T-helper 1 cell treated with Interleukin-12 subunit alpha and Interleukin-12 subunit beta and Interleukin-4 antibody, amounts not matched to agents 30 ng/mL and 1 ng/mL, for 36 hours (primary cell): ENCODE measurements around the gene CX3CL1. TPM values are rescaled to one million over a fixed set of nuclear protein-coding genes. Genes with fewer than 3 reads are reported as not detected.
"Not testable (repeated sequence)": the region's sequence is repeated elsewhere in the genome, so short reads cannot be mapped to it uniquely, and the experiment has no call there.

Source experiments
- intact Hi-C: fragments of 100-400 bp; cut with micrococcal nuclease; formaldehyde crosslinking; loops from one replicate; pipeline ENCODE4 v1.15.1; 2024
- total RNA-seq: library from RNA; stranded (reverse); gene quantifications from 2 replicates; pipeline ENCODE4 v1.2.3, GENCODE V29; 2022

Gene CX3CL1
- total RNA-seq, 1 donor from 2014 or later = not detected

DNA sequence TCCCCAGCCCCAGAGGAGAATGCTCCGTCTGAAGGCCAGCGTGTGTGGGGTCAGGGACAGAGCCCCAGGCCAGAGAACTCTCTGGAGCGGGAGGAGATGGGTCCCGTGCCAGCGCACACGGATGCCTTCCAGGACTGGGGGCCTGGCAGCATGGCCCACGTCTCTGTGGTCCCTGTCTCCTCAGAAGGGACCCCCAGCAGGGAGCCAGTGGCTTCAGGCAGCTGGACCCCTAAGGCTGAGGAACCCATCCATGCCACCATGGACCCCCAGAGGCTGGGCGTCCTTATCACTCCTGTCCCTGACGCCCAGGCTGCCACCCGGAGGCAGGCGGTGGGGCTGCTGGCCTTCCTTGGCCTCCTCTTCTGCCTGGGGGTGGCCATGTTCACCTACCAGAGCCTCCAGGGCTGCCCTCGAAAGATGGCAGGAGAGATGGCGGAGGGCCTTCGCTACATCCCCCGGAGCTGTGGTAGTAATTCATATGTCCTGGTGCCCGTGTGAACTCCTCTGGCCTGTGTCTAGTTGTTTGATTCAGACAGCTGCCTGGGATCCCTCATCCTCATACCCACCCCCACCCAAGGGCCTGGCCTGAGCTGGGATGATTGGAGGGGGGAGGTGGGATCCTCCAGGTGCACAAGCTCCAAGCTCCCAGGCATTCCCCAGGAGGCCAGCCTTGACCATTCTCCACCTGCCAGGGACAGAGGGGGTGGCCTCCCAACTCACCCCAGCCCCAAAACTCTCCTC, 10.4 kb downstream of the CX3CL1 start:
- intact Hi-C loops = no loop called here

DNA sequence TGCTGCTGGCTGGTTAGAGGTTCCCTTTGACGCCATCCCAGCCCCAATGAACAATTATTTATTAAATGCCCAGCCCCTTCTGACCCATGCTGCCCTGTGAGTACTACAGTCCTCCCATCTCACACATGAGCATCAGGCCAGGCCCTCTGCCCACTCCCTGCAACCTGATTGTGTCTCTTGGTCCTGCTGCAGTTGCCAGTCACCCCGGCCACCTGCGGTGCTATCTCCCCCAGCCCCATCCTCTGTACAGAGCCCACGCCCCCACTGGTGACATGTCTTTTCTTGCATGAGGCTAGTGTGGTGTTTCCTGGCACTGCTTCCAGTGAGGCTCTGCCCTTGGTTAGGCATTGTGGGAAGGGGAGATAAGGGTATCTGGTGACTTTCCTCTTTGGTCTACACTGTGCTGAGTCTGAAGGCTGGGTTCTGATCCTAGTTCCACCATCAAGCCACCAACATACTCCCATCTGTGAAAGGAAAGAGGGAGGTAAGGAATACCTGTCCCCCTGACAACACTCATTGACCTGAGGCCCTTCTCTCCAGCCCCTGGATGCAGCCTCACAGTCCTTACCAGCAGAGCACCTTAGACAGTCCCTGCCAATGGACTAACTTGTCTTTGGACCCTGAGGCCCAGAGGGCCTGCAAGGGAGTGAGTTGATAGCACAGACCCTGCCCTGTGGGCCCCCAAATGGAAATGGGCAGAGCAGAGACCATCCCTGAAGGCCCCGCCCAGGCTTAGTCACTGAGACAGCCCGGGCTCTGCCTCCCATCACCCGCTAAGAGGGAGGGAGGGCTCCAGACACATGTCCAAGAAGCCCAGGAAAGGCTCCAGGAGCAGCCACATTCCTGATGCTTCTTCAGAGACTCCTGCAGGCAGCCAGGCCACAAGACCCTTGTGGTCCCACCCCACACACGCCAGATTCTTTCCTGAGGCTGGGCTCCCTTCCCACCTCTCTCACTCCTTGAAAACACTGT, 11.3 kb downstream of the CX3CL1 start:
- intact Hi-C loops = no loop called here

DNA sequence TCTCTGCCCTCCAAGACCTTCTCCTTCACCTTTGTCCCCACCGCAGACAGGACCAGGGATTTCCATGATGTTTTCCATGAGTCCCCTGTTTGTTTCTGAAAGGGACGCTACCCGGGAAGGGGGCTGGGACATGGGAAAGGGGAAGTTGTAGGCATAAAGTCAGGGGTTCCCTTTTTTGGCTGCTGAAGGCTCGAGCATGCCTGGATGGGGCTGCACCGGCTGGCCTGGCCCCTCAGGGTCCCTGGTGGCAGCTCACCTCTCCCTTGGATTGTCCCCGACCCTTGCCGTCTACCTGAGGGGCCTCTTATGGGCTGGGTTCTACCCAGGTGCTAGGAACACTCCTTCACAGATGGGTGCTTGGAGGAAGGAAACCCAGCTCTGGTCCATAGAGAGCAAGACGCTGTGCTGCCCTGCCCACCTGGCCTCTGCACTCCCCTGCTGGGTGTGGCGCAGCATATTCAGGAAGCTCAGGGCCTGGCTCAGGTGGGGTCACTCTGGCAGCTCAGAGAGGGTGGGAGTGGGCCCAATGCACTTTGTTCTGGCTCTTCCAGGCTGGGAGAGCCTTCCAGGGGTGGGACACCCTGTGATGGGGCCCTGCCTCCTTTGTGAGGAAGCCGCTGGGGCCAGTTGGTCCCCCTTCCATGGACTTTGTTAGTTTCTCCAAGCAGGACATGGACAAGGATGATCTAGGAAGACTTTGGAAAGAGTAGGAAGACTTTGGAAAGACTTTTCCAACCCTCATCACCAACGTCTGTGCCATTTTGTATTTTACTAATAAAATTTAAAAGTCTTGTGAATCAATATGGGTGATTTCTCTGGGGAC, 12.2 kb downstream of the CX3CL1 start:
- intact Hi-C loops = no loop called here

DNA sequence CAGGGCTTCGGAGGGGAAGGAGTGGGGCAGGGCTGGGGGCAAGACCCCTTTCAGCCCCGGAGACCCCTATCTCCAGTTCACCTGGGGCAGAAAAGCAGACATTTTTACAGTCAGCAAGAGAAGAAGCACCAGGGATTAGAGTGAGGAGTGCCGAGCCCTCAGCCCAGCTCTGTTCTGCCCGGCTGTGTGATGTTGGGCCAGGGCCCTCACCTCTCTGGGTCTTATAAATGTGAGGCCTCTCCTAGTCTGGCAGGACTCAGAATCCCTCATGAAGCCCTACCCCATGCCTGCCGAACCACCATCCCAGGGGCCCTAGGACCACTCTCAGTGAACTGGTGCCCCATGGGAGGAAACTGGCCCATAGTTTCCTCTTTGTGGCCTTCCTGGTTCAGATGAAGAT, 12.8 kb downstream of the CX3CL1 start:
- intact Hi-C loops = no loop called here

DNA sequence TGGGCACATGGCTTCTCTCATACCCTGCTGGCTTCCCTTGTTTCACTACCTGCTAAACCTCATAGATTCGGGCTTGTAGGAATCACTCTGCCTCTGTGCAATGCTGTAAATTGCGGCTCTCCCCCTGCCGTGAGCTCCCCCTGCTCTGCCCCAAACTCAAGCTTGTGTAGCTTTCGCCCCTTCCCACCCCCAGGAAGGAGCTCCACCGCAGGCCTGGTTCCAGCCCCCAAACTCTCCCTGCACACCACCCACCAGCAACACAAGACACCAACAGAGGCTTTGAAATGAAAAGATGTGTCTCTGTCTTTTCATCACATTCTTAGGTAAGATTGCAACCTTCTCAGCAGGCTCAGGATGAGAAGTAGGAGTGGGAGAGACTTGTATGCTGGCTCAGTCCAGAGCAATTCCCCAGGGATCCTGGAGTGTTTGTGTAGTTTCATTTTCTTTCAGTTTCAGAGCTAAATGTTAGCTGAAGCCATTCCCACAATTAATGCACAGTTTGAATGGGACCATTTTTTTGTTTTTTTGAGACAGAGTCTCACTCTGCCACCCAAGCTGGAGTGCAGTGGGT, 14.2 kb downstream of the CX3CL1 start:
- intact Hi-C loops = no loop called here

DNA sequence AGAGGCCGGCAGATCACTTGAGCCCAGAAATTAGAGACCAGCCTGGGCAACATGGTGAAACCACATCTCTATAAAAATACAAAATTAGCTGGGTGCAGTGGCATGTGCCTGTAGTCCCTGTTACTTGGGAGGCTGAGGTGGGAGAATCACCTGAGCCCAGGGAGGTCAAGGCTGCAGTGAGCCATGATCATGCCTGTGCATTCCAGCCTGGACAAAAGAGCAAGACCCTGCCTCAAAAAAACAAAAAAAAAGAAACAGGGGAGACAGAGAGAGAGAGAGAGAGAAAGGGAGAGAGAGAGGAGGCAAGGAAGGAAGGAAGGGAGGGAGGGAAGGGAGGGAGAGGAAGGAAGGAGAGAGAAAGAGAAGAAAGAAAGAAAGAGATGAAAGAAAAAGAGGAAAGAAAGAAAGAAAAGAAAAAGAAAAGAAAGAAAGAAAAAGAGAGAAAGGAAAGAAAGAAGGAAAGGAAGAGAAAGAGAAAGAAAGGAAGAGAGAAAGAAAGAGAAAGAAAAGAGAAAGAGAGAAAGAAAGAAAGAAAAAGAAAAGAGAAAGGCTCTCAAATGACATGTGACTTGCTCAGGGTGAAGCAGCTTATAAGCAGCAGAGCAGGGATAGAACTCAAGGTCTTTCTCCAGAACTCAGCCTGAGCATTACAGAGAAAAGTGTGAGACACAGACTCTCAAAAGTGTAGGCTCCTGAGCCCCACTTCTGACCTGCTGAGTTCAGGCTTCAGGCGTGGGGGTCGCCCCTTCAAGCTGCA, 15.5 kb downstream of the CX3CL1 start:
- intact Hi-C loops = no loop called here

DNA sequence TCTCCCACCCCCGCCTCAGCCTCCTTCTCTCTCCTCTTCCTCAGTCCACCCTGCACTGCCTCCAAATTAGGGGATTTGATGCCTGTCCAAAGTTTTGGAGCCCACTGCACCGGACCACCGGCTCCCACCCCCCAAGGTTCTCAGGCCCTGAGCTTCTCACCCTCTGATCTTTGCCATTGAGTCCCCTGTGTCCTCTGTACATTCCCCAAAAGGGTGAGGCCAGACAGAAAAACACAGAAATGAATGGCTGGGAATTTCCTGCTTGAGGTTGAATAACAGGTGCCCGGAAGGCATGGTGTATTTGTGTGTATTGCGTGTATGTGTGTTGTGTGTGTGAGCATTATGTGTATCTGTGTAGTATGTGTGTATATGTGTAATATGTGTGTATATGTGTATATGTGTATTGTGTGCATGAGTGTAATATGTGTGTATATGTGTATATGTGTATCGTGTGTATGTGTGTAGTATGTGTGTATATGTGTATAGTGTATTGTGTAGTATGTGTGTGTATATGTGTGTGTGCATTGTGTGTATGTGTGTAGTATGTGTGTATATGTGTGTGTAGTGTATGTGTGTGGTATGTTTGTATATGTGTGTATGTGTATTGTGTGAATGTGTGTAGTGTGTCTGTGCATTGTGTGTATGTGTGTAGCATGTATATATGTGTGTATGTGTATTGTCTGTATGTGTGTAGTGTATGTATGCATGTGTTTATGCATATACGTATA, 16.2 kb downstream of the CX3CL1 start:
- intact Hi-C loops = no loop called here

DNA sequence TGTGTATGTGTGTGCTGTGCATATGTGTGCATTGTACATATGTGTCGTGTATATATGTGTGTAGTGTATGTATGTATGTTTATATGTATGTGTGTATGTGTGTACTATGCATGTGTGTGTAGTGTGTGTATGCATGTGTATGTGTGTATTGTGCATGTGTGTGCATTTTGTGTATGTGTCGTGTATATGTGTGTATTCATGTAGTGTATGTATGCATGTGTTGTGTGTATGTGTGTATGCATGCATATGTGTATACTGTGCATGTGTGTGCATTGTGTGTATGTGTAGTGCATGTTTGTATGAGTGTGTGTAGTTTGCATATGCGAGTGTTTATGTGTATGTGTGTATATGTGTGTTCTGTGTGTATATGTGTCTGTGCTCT, 16.8 kb downstream of the CX3CL1 start:
- intact Hi-C loops = no loop called here

DNA sequence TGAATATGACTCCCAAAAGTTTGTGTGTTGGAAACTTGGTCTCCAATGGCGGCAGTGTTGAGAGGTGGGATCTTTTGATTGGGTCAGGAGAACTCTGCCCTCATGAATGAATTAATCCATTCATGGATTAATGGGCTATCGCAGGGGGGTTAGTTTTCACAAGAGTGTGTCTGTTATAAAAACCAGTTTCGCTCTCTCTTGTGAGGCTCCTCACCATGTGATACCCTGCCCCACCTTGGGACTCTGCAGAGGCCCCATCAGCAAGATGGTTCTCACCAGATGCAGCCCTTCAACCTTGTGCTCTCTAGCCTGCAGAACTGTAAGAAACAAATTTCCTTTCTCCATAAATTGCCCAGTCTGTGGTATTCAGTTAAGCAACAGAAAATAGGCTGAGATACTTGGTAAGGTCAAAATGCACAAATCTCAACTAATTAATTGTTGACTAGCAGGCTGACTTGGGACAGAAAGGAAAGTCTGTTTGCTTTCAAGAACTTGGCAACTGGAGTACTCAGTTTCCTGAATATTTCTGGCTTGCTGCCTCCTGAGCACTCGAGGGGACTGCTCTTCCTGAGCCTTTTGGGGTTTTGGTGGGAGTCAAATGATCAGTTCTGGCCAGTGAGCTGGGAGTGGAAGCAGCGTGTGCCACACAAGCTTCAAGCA, 18.5 kb downstream of the CX3CL1 start:
- intact Hi-C loops = no loop called here

DNA sequence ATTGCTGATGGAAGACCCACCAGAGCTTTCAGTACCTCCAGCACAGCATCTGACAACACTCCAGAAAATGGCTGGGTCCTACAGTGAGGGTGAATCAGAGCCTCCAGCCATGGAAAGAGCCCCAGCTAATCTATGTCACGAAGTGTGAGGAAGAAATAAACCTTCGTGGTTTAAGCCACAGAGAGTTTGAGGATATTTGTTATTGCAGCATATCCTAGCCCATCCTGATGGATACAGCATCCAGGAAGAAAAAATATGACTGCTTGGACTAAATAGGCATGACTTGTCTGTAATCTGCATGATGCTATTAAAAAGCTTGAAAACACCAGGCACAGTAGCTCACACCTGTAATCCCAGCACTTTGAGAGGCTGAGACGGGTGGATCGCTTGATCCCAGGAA, 19.0 kb downstream of the CX3CL1 start:
- intact Hi-C loops = no loop called here

DNA sequence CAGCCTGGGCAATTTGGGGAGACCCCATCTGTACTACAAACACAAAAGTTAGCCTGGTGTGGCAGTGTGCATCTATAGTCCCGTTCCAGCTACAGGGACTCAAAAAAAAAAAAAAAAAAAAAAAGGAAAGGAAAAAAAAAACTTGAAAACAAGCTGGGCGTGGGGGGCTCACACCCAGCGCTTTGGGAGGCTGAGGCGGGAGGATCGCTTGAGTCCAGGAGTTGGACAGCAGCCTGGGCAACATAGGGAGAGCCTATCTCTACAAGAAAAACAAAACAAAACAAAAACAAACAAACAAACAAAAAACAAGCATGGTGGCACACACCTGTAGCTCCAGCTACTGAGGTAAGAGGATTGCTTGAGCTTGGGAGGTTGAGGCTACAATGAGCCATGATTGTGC, 19.4 kb downstream of the CX3CL1 start:
- intact Hi-C loops = no loop called here

DNA sequence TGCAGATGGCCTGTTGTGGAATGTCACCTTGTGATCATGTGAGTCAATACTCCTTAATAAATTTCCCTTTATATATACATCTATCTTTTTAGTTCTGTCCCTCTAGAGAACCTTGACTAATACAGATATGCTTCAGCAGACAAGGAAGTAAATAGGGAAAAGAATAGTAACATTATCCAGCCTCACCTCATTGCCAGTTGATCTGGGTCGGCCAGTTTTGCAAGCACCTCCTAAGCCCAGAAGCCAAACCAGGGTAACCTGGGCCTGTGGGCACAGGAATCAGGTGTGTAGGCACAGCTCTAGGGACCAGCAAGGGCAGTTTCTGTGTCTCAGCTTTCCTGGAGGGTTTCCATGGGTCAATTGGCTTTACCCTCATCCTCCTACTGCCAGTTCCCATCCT, 20.4 kb downstream of the CX3CL1 start:
- intact Hi-C loops = no loop called here

DNA sequence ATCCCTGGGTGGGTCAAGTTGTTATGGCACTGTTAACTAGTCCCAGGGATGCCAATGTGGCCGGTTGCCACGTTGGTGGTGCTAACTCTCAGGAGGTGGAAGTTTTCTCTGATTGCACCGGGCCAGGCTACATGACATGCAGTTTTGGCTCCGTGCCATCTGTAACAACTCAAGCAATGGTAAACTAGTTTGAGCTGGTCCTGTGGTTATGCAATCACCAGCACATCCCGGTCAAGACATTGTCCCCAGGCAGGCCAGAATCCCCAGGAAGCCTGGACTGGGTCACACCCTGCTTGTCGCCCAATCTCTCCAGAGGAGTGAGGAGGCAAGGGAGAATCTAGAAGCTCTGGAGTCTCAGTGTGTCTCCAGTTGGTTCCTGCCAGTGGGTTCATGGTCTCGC, 22.2 kb downstream of the CX3CL1 start:
- intact Hi-C loops = no loop called here

DNA sequence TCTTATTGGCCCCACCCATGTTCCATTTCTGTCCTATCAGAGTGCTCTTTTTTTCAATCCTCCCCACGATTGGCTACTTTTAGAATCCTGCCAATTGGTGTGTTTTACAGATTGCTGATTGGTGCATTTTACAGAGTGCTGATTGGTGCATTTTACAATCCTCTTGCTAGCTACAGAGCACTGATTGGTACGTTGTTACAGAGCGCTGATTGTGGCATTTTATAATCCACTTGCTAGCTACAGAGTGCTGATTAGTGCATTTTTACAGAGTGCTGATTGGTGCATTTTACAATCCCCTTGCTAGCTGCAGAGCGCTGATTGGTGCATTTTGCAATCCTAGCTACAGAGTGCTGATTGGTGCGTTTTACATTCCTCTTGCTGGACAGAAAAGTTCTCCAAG, 22.7 kb downstream of the CX3CL1 start:
- intact Hi-C loops = no loop called here

DNA sequence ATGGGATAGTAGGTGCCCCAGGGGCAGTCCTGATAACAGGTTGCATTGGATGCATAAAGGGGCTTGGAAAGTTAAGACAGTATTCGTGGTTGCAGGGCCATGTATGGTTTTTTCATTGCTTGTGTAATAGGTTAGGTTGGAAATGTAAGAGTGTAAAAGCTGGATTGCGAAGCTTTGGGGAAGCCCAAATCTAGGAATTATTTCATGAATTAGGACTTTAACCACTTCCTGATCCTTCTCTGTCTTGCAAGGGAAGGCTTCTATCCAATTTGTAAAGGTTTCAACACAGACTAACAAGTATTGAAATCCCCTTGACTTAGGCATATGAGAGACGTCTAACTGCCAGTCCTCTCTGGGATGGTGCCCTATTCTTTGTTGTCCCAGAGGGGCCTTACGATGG, 24.5 kb downstream of the CX3CL1 start:
- intact Hi-C loops = no loop called here

DNA sequence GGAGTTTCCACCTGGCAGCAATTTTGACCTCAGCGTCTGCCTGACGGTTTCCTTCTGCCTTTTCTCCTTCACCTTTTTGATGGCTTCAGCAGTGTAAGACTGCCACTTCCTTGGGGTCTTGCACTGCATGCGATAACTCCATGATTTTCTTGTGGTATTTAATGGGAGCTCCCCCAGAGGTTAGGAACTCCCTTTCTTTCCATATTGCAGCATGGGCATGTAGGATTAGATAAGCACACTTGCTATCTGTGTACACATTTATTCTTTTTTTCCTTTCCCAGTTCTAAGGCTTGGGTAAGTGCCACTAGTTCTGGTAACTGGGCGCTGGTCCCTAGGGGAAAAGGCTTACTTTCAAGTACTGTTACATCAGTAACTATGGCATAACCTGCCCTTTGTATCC, 25.2 kb downstream of the CX3CL1 start:
- intact Hi-C loops = not testable (repeated sequence)

DNA sequence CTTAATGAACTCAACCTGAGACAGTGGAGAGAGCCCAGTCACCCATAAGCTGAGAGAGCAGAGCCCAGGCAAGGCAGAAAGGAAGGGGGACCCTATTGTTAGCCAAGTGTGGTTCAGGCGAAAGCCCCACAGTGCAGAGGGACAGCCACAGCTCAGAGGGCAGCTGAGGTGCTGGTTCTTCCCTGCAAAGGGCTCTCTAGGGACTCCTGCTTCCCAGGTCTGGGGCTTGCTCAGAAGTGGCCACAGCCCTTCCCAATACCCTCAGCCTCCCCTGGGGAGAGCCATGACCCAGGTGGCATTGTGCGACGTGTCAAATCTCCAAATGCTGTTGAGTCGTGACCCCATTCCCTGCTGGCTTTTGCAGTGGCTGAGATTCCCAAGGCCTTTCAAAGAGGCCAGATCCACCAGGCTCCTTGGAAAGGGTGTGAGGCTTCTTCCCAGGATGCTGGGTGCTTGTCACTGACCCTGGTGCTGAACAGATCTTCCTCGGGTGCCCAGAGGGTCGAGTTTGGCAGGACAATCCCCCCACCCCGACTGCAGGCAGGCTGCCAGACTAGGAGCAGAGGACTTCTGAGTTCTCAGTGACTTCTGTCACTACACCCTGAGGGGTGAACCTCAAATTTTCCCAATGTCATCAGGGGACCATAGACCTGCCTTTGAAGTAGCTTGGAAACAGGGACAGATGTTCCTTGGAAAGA, 29.8 kb downstream of the CX3CL1 start:
- intact Hi-C loops = no loop called here

DNA sequence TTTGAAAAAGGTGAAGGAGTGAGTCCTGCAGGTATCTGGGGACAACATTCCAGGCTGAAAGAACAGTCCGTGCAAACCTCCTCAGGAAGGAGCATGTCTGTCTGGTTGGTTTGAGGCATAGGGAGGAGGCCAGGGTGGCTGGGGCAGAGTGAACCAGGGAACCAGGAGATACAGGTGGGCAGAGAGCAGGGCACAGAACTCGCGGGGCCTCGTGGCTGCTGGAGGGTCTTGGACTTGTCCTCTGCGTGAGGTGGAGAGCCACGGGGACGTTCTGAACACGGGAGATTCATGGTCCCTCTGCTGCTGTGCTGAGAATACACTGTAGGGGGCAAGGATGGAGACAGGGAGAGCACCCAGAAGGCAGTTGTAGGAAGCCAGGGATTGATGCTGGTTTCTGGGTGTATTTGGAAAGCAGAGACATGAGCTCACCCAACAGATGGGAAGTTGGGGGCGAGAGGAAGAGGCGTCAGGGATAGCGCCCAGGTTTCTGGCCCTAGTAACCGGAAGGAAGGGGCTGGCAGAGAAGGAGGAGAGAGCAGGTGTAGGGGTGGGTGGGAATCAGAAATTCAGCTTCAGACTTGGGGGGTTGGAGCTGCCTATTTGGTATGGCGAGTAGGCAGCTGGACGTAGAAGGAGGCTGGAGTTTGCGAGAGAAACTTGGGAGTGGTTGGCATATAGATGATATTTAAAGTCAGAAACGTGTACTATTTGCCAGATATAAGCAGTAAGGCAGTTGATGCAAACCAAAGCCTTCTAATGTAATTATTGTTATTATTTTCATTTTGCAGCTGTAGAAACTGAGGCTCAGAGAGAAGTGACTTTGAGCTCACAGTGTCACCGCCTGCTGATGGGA, 31.9 kb downstream of the CX3CL1 start, which contains the start of gene CCL17:
TSS of gene CCL17 (plus strand) at position 803 of the 853 bp plus-strand sequence. CDS start 9,166 bp downstream, outside the sequence.
- intact Hi-C loops = no loop called here
